Mesenteric fat pad (tissue), 1 donor: ENCODE data around the gene EIF5B. TPM values are rescaled to one million over a fixed set of nuclear protein-coding genes. Genes with fewer than 3 reads are reported as not detected.

Experiments
- DNase-seq: peaks from one replicate; pipeline ENCODE4 v3.0.0-alpha.2; 2020; ENCODE audit warnings: low spot score
- total RNA-seq: library from RNA; stranded (reverse); fragmentation: NEBNext Ultra II Directional; extraction: Animal tissue kit (Norgen Biotek cat#: 25700); gene quantifications from one replicate; pipeline ENCODE4 v1.2.1, GENCODE V29; 2021
- donor health status: DM: yes; HTN: yes; CAD: no.

Gene EIF5B
- total RNA-seq, 1 donor from 2014 or later, result 46.1 TPM

- no peak for DNase-seq
These were observed 67.8 kb downstream of the EIF5B start for GRCh38 chr2:99404797-99405669.

- DNase-seq, result no peak
These were observed 68.9 kb downstream of the EIF5B start for GRCh38 chr2:99406137-99406536.

- DNase-seq, result no peak
These were observed 73.1 kb downstream of the EIF5B start for GRCh38 chr2:99410276-99410675.

- DNase-seq, result no peak
These were observed 77.4 kb downstream of the EIF5B start for GRCh38 chr2:99414566-99414965.

- DNase-seq, result no peak
These were observed 80.2 kb downstream of the EIF5B start for GRCh38 chr2:99417396-99417795.

- DNase-seq, result no peak
These were observed 82.8 kb downstream of the EIF5B start for GRCh38 chr2:99420031-99420430.

GRCh38 chr2:99420751-99421299 is 83.6 kb downstream of the EIF5B start:
- no peak for DNase-seq

- DNase-seq, result no peak
These were observed 84.3 kb downstream of the EIF5B start for GRCh38 chr2:99421469-99421868.

GRCh38 chr2:99422599-99422998 is 85.4 kb downstream of the EIF5B start:
- no peak for DNase-seq

GRCh38 chr2:99424371-99424770 is 87.2 kb downstream of the EIF5B start:
- DNase-seq, result no peak

GRCh38 chr2:99425022-99425421 is 87.8 kb downstream of the EIF5B start:
- no peak for DNase-seq

- DNase-seq, result no peak
These were observed 93.6 kb downstream of the EIF5B start for GRCh38 chr2:99430614-99431291.

GRCh38 chr2:99431587-99432275 is 94.5 kb downstream of the EIF5B start:
- no peak for DNase-seq

- no peak for DNase-seq
These were observed 96.2 kb downstream of the EIF5B start for GRCh38 chr2:99433340-99433739.

- DNase-seq, result no peak
These were observed 99.7 kb downstream of the EIF5B start for GRCh38 chr2:99436874-99437273.

GRCh38 chr2:99439971-99440505 is 102.8 kb downstream of the EIF5B start:
- DNase-seq, result no peak

GRCh38 chr2:99442837-99443236 is 105.6 kb downstream of the EIF5B start:
- DNase-seq, result no peak

GRCh38 chr2:99444222-99444621 is 107.0 kb downstream of the EIF5B start:
- DNase-seq, result no peak

- DNase-seq, result no peak
These were observed 107.9 kb downstream of the EIF5B start for GRCh38 chr2:99445065-99445464.

- no peak for DNase-seq
These were observed 111.4 kb downstream of the EIF5B start for GRCh38 chr2:99448556-99448955.

GRCh38 chr2:99450199-99450598 is 113.0 kb downstream of the EIF5B start:
- DNase-seq, result no peak
